Ectodermal cell (in vitro differentiated cells): ENCODE data around the gene PLXNC1.

Source experiments
- H3K27ac ChIP-seq: 2 replicates; pipeline ENCODE4 v1.7.0; 2013; ENCODE audit warnings: mild to moderate bottlenecking, low read depth, low read length; ENCODE audit not compliant: insufficient read depth, poor library complexity, severe bottlenecking
- H3K27me3 ChIP-seq: 2 replicates; pipeline ENCODE4 v1.7.0; 2013; ENCODE audit warnings: mild to moderate bottlenecking, low read length; ENCODE audit not compliant: insufficient read depth, control insufficient read depth, poor library complexity, severe bottlenecking
- H3K36me3 ChIP-seq: one replicate; pipeline ENCODE4 v1.7.0; 2013; ENCODE audit warnings: low read length; ENCODE audit not compliant: control insufficient read depth, insufficient read depth
- H3K4me1 ChIP-seq: one replicate; pipeline ENCODE4 v1.7.0; 2013; ENCODE audit warnings: low read length; ENCODE audit not compliant: control insufficient read depth, insufficient read depth
- H3K4me3 ChIP-seq: 2 replicates; pipeline ENCODE4 v1.7.0; 2013; ENCODE audit warnings: low read depth, low read length, control low read depth; ENCODE audit not compliant: insufficient read depth
- H3K9me3 ChIP-seq: 2 replicates; pipeline ENCODE4 v1.7.0; 2013; ENCODE audit warnings: mild to moderate bottlenecking, low read length, moderate library complexity; ENCODE audit not compliant: control insufficient read depth
- WGBS, 2 experiments: methylation state at CpG; one replicate each; pipeline ENCODE4 v1.1.7; 2013; ENCODE audit warnings: missing lambda C conversion rate in 2 of 2; 5-methylcytosine and 5-hydroxymethylcytosine counted together

The PLXNC1 gene

GRCh38 chr12:94269316-94269999 is 121.1 kb downstream of the PLXNC1 start:
- H3K4me3 ChIP-seq, result no peak overlapping the region
- WGBS, 2 experiments, result 91% methylated on average over 3 to 4 of the region's 4 CpGs
- no peak overlapping the region for H3K27ac ChIP-seq

GRCh38 chr12:94271351-94271750 is 123.0 kb downstream of the PLXNC1 start:
- no peaks in the 10 kb centered on the region for H3K36me3 ChIP-seq
- H3K4me1 ChIP-seq, result no peaks in the 10 kb centered on the region
- H3K27me3 ChIP-seq, result no peaks in the 10 kb centered on the region
- WGBS, 2 experiments, result 89 to 98% methylated on average over 6 of the region's 6 CpGs
- no peak overlapping the region for H3K4me3 ChIP-seq
- no peaks in the 10 kb centered on the region for H3K9me3 ChIP-seq
- no peak overlapping the region for H3K27ac ChIP-seq

More at GRCh38 chr12:94269316-94269999, 121.1 kb downstream of the PLXNC1 start:
- Histone ChIP-seq H3K4me1 (peaks cover 3% of the 10 kb centered on the region), H3K27me3 (no peaks in the 10 kb centered on the region), H3K36me3 (no peaks in the 10 kb centered on the region), H3K9me3 (no peaks in the 10 kb centered on the region)

- Histone ChIP-seq H3K9me3 (no peaks in the 10 kb centered on the region), H3K36me3 (no peaks in the 10 kb centered on the region), H3K4me1 (no peaks in the 10 kb centered on the region), H3K27me3 (no peaks in the 10 kb centered on the region), H3K4me3 (no peak overlapping the region), H3K27ac (no peak overlapping the region)
- WGBS, 2 experiments, result 87 to 97% methylated on average over 5 of the region's 5 CpGs
Observed at GRCh38 chr12:94272280-94272679, 123.9 kb downstream of the PLXNC1 start.

GRCh38 chr12:94273272-94273671 is 124.9 kb downstream of the PLXNC1 start:
- no peaks in the 10 kb centered on the region for H3K27me3 ChIP-seq
- no peaks in the 10 kb centered on the region for H3K36me3 ChIP-seq
- no peak overlapping the region for H3K4me3 ChIP-seq
- no peaks in the 10 kb centered on the region for H3K9me3 ChIP-seq
- H3K4me1 ChIP-seq, result no peaks in the 10 kb centered on the region
- WGBS, 2 experiments, result 91 to 95% methylated on average over 3 of the region's 3 CpGs
- no peak overlapping the region for H3K27ac ChIP-seq

GRCh38 chr12:94276725-94277124 is 128.3 kb downstream of the PLXNC1 start:
- Histone ChIP-seq H3K27me3 (no peaks in the 10 kb centered on the region), H3K4me3 (no peak overlapping the region), H3K27ac (no peak overlapping the region), H3K36me3 (no peaks in the 10 kb centered on the region), H3K9me3 (no peaks in the 10 kb centered on the region), H3K4me1 (no peaks in the 10 kb centered on the region)
- WGBS, 2 experiments, result 93% methylated on average over 6 of the region's 6 CpGs

GRCh38 chr12:94277426-94278000 is 129.1 kb downstream of the PLXNC1 start:
- H3K4me1 ChIP-seq, result no peaks in the 10 kb centered on the region
- H3K9me3 ChIP-seq, result no peaks in the 10 kb centered on the region
- no peak overlapping the region for H3K27ac ChIP-seq
- H3K27me3 ChIP-seq, result no peaks in the 10 kb centered on the region
- no peaks in the 10 kb centered on the region for H3K36me3 ChIP-seq
- H3K4me3 ChIP-seq, result no peak overlapping the region
- WGBS, 2 experiments, result 94 to 96% methylated on average over 9 of the region's 9 CpGs

GRCh38 chr12:94280063-94280462 is 131.7 kb downstream of the PLXNC1 start:
- H3K4me1 ChIP-seq, result no peaks in the 10 kb centered on the region
- H3K4me3 ChIP-seq, result no peak overlapping the region
- no peaks in the 10 kb centered on the region for H3K9me3 ChIP-seq
- no peaks in the 10 kb centered on the region for H3K36me3 ChIP-seq
- 93 to 95% methylated on average over 7 of the region's 7 CpGs for WGBS, 2 experiments
- H3K27me3 ChIP-seq, result no peaks in the 10 kb centered on the region
- H3K27ac ChIP-seq, result no peak overlapping the region

- H3K27me3 ChIP-seq, result no peaks in the 10 kb centered on the region
- WGBS, 2 experiments, result 91 to 97% methylated on average over 7 of the region's 7 CpGs
Observed at GRCh38 chr12:94282675-94283074, 134.3 kb downstream of the PLXNC1 start.

GRCh38 chr12:94284046-94284445 is 135.7 kb downstream of the PLXNC1 start:
- 95 to 100% methylated on average over 1 of the region's 1 CpG for WGBS, 2 experiments
- H3K36me3 ChIP-seq, result no peaks in the 10 kb centered on the region
- H3K9me3 ChIP-seq, result no peaks in the 10 kb centered on the region
- H3K4me3 ChIP-seq, result no peak overlapping the region
- H3K27me3 ChIP-seq, result no peaks in the 10 kb centered on the region
- no peak overlapping the region for H3K27ac ChIP-seq
- peaks cover 9% of the 10 kb centered on the region for H3K4me1 ChIP-seq

More at GRCh38 chr12:94282675-94283074, 134.3 kb downstream of the PLXNC1 start:
- H3K36me3 ChIP-seq, result no peaks in the 10 kb centered on the region
- H3K4me3 ChIP-seq, result no peak overlapping the region
- H3K27ac ChIP-seq, result no peak overlapping the region
- no peaks in the 10 kb centered on the region for H3K9me3 ChIP-seq
- peaks cover 8% of the 10 kb centered on the region for H3K4me1 ChIP-seq

GRCh38 chr12:94284859-94285258 is 136.5 kb downstream of the PLXNC1 start:
- Histone ChIP-seq H3K4me1 (peaks cover 17% of the 10 kb centered on the region), H3K27ac (no peak overlapping the region), H3K4me3 (no peak overlapping the region), H3K9me3 (no peaks in the 10 kb centered on the region), H3K27me3 (no peaks in the 10 kb centered on the region), H3K36me3 (no peaks in the 10 kb centered on the region)
- WGBS, 2 experiments, result 89 to 95% methylated on average over 2 of the region's 2 CpGs
